HEK293 (cell line): ENCODE results near the gene PLPP1.

Experiments
- CTCF ChIA-PET: fragments of 350-600 bp; formaldehyde crosslinking; extraction: SDS; loops from one replicate; lab custom pipeline; 2021; ENCODE audit warnings: antibody characterized with exemption; lab: Yijun Ruan, JAX
- POLR2A ChIA-PET: fragments of 300-600 bp; formaldehyde crosslinking; extraction: SDS; loops from one replicate; lab custom pipeline; 2020; ENCODE audit warnings: antibody characterized with exemption, inconsistent platforms; lab: Yijun Ruan, JAX
- H3K27ac ChIP-seq: fragments of 200-500 bp; sonication (Bioruptor generic); 2 replicates; pipeline ENCODE4 v1.5.1; 2014; ENCODE audit warnings: low read depth, low read length, control low read depth, inconsistent platforms; ENCODE audit errors: extremely low read depth
- H3K36me3 ChIP-seq, 2 experiments: fragments of 200-500 bp in 1 of 2; sonication (Bioruptor generic) in 1 of 2; 1 replicate in 1 of 2; 2 replicates in 1 of 2; pipeline ENCODE4 v1.5.1; 2014 to 2017; ENCODE audit warnings: inconsistent platforms in 2 of 2, low read length in 2 of 2; ENCODE audit not compliant: control insufficient read depth in 2 of 2, insufficient read depth in 1 of 2
- H3K4me1 ChIP-seq: fragments of 200-500 bp; sonication (Bioruptor generic); 2 replicates; pipeline ENCODE4 v1.5.1; 2014; ENCODE audit warnings: mild to moderate bottlenecking, low read length, inconsistent platforms; ENCODE audit not compliant: control insufficient read depth, insufficient read depth
- H3K4me3 ChIP-seq: 2 replicates; pipeline ENCODE4 v1.5.1; 2011; ENCODE audit warnings: low read depth, mild to moderate bottlenecking, control low read depth, low read length, moderate library complexity
- H3K9me3 ChIP-seq: fragments of 200-500 bp; sonication (Bioruptor generic); 2 replicates; pipeline ENCODE4 v1.5.1; 2014; ENCODE audit warnings: low read depth, low read length, inconsistent platforms; ENCODE audit not compliant: control insufficient read depth, insufficient read depth
- OVOL3 ChIP-seq: fragments of 450-650 bp; formaldehyde crosslinking; IDR thresholded peaks from 2 replicates; pipeline ENCODE4 v1.5.1; 2016; ENCODE audit warnings: missing biosample characterization, missing genetic modification characterization
- TRIM28 ChIP-seq: IDR thresholded peaks from 2 replicates; pipeline ENCODE4 v1.6.1; 2011; ENCODE audit warnings: low read length, control low read depth, borderline replicate concordance
- YY2 ChIP-seq: fragments of 450-650 bp; formaldehyde crosslinking; IDR thresholded peaks from 2 replicates; pipeline ENCODE4 v1.5.1; 2016; ENCODE audit warnings: missing biosample characterization, missing genetic modification characterization
- ZIC2 ChIP-seq: fragments of 450-650 bp; formaldehyde crosslinking; IDR thresholded peaks from 2 replicates; pipeline ENCODE4 v1.5.1; 2016; ENCODE audit warnings: missing biosample characterization, missing genetic modification characterization
- ZNF121 ChIP-seq: fragments of 450-650 bp; formaldehyde crosslinking; IDR thresholded peaks from 2 replicates; pipeline ENCODE4 v1.5.1; 2016; ENCODE audit warnings: missing biosample characterization, missing genetic modification characterization
- ZNF24 ChIP-seq: fragments of 450-650 bp; formaldehyde crosslinking; IDR thresholded peaks from 2 replicates; pipeline ENCODE4 v1.5.1; 2016; ENCODE audit warnings: missing biosample characterization, missing genetic modification characterization
- ZNF366 ChIP-seq: fragments of 450-650 bp; formaldehyde crosslinking; conservative IDR thresholded peaks from 2 replicates; pipeline ENCODE4 v1.5.1; 2016; ENCODE audit warnings: missing biosample characterization, missing genetic modification characterization
- ZNF416 ChIP-seq: fragments of 450-650 bp; formaldehyde crosslinking; IDR thresholded peaks from 2 replicates; pipeline ENCODE4 v1.5.1; 2016; ENCODE audit warnings: missing biosample characterization, missing genetic modification characterization
- ZNF596 ChIP-seq: fragments of 450-650 bp; IDR thresholded peaks from 2 replicates; pipeline ENCODE4 v1.5.0; 2018; ENCODE audit warnings: missing biosample characterization, mild to moderate bottlenecking, missing genetic modification characterization, moderate library complexity
- ZNF629 ChIP-seq: fragments of 450-650 bp; formaldehyde crosslinking; IDR thresholded peaks from 2 replicates; pipeline ENCODE4 v1.5.1; 2017; ENCODE audit warnings: missing biosample characterization, missing genetic modification characterization
- ZNF654 ChIP-seq: fragments of 450-650 bp; formaldehyde crosslinking; IDR thresholded peaks from 2 replicates; pipeline ENCODE4 v1.5.1; 2016; ENCODE audit warnings: low read depth, missing biosample characterization, missing genetic modification characterization
- ZNF777 ChIP-seq: fragments of 450-650 bp; formaldehyde crosslinking; IDR thresholded peaks from 2 replicates; pipeline ENCODE4 v1.5.1; 2017; ENCODE audit warnings: missing biosample characterization, missing genetic modification characterization, borderline replicate concordance
- TF ChIP-seq, protein P1 (sequence below): fragments of 450-650 bp; formaldehyde crosslinking; IDR thresholded peaks from 2 replicates; pipeline ENCODE4 v1.5.1; 2016; ENCODE audit warnings: missing biosample characterization, missing genetic modification characterization
- TF ChIP-seq, protein P2 (sequence below): fragments of 450-650 bp; formaldehyde crosslinking; IDR thresholded peaks from 2 replicates; pipeline ENCODE4 v1.5.1; 2016; ENCODE audit warnings: missing biosample characterization, missing genetic modification characterization
- TF ChIP-seq, protein P3 (sequence below): fragments of 450-650 bp; IDR thresholded peaks from 2 replicates; pipeline ENCODE4 v1.5.1; 2018; ENCODE audit warnings: missing biosample characterization, missing genetic modification characterization
- TF ChIP-seq, protein P4 (sequence below): fragments of 450-650 bp; formaldehyde crosslinking; IDR thresholded peaks from 2 replicates; pipeline ENCODE4 v1.5.1; 2017; ENCODE audit warnings: missing biosample characterization, missing genetic modification characterization
- TF ChIP-seq, protein P5 (sequence below): fragments of 450-650 bp; formaldehyde crosslinking; IDR thresholded peaks from 2 replicates; pipeline ENCODE4 v1.5.1; 2017; ENCODE audit warnings: missing biosample characterization, missing genetic modification characterization

Gene PLPP1

DNA sequence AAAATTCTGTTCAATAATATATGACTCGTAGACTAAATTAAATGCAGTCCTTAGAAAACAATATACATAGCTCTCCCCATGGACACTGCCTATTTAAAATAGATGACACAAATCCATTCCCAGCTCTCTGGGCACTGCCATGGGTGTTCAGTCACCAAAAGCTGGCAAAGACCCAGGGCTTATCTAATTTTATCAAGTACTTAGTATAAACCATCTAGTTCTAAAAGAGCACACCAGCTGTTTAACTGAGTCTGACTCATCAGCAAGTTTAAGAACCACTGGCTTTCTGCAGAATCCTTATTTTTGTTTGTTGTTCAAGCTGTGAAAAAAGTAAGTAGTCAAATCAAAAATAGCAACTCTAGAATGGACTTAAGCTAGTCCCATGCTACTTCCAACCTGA lies 107.6 kb downstream of the PLPP1 start (continued):
- TF ChIP-seq ZNF654 (tag by site-specific recombination) (0 out of 2 replicates have a peak, but pooled peaks have one; percentile 2), YY2 (tag by site-specific recombination) (no peak), ZNF24 (no peak), ZNF777 (tag by site-specific recombination) (no peak), ZIC2 (no peak), ZNF416 (tag by site-specific recombination) (no peak), ZNF629 (no peak), ZNF366 (tag by site-specific recombination) (0 out of 2 replicates have a peak, but pooled peaks have one; percentile 12)
- TF ChIP-seq, protein P1, sequence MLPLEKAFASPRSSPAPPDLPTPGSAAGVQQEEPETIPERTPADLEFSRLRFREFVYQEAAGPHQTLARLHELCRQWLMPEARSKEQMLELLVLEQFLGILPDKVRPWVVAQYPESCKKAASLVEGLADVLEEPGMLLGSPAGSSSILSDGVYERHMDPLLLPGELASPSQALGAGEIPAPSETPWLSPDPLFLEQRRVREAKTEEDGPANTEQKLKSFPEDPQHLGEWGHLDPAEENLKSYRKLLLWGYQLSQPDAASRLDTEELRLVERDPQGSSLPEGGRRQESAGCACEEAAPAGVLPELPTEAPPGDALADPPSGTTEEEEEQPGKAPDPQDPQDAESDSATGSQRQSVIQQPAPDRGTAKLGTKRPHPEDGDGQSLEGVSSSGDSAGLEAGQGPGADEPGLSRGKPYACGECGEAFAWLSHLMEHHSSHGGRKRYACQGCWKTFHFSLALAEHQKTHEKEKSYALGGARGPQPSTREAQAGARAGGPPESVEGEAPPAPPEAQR (tag by site-specific recombination): no peak
- TF ChIP-seq, protein P2, sequence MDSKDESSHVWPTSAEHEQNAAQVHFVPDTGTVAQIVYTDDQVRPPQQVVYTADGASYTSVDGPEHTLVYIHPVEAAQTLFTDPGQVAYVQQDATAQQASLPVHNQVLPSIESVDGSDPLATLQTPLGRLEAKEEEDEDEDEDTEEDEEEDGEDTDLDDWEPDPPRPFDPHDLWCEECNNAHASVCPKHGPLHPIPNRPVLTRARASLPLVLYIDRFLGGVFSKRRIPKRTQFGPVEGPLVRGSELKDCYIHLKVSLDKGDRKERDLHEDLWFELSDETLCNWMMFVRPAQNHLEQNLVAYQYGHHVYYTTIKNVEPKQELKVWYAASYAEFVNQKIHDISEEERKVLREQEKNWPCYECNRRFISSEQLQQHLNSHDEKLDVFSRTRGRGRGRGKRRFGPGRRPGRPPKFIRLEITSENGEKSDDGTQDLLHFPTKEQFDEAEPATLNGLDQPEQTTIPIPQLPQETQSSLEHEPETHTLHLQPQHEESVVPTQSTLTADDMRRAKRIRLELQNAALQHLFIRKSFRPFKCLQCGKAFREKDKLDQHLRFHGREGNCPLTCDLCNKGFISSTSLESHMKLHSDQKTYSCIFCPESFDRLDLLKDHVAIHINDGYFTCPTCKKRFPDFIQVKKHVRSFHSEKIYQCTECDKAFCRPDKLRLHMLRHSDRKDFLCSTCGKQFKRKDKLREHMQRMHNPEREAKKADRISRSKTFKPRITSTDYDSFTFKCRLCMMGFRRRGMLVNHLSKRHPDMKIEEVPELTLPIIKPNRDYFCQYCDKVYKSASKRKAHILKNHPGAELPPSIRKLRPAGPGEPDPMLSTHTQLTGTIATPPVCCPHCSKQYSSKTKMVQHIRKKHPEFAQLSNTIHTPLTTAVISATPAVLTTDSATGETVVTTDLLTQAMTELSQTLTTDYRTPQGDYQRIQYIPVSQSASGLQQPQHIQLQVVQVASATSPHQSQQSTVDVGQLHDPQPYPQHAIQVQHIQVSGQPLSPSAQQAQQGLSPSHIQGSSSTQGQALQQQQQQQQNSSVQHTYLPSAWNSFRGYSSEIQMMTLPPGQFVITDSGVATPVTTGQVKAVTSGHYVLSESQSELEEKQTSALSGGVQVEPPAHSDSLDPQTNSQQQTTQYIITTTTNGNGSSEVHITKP (tag by site-specific recombination): 0 out of 2 replicates have a peak, but pooled peaks have one; percentile 26
- TF ChIP-seq, protein P3, sequence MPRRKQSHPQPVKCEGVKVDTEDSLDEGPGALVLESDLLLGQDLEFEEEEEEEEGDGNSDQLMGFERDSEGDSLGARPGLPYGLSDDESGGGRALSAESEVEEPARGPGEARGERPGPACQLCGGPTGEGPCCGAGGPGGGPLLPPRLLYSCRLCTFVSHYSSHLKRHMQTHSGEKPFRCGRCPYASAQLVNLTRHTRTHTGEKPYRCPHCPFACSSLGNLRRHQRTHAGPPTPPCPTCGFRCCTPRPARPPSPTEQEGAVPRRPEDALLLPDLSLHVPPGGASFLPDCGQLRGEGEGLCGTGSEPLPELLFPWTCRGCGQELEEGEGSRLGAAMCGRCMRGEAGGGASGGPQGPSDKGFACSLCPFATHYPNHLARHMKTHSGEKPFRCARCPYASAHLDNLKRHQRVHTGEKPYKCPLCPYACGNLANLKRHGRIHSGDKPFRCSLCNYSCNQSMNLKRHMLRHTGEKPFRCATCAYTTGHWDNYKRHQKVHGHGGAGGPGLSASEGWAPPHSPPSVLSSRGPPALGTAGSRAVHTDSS (tag by site-specific recombination): no peak
- TF ChIP-seq, protein P4, sequence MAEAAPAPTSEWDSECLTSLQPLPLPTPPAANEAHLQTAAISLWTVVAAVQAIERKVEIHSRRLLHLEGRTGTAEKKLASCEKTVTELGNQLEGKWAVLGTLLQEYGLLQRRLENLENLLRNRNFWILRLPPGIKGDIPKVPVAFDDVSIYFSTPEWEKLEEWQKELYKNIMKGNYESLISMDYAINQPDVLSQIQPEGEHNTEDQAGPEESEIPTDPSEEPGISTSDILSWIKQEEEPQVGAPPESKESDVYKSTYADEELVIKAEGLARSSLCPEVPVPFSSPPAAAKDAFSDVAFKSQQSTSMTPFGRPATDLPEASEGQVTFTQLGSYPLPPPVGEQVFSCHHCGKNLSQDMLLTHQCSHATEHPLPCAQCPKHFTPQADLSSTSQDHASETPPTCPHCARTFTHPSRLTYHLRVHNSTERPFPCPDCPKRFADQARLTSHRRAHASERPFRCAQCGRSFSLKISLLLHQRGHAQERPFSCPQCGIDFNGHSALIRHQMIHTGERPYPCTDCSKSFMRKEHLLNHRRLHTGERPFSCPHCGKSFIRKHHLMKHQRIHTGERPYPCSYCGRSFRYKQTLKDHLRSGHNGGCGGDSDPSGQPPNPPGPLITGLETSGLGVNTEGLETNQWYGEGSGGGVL: no peak

DNA sequence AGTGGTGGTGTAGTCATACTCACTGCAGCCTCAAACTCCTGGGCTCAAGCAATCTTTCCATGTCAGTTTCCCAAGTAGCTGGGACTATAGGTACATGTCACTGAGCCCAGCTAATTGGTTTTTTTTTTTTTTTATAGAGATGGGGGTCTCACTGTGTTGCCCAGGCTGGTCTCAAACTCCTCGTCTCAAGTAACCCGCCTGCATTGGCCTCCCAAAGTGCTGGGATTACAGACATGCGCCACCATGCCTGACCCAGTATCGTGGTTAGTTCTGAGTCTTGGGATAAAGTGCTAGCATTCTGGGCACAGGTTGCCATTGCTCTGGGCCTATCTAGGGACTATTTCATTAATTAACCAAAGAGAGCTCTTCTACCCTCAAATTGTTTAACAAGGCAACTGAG lies 108.3 kb downstream of the PLPP1 start:
- Histone ChIP-seq H3K9me3 (no peaks in the 10 kb centered on the region), H3K4me3 (no peak overlapping the region), H3K4me1 (no peaks in the 10 kb centered on the region; the same call in 1 of the 2 replicates), H3K27ac (no peak overlapping the region), H3K36me3 (peaks cover 24 to 76% of the 10 kb centered on the region in 2 experiments)
- ChIA-PET POLR2A (interaction anchor here (1.1 kb wide), 1 partner anchor 21 kb away, joined by 3 read pairs; no protein-coding TSS in a partner anchor), CTCF (interaction anchor here (0.5 to 1.1 kb wide), 3 partner anchors 167 to 265 kb away, joined by 3 to 4 read pairs (median 3); no protein-coding TSS in a partner anchor)
- no peak for TF ChIP-seq TRIM28
- no peak for TF ChIP-seq OVOL3
- TF ChIP-seq, protein P5, sequence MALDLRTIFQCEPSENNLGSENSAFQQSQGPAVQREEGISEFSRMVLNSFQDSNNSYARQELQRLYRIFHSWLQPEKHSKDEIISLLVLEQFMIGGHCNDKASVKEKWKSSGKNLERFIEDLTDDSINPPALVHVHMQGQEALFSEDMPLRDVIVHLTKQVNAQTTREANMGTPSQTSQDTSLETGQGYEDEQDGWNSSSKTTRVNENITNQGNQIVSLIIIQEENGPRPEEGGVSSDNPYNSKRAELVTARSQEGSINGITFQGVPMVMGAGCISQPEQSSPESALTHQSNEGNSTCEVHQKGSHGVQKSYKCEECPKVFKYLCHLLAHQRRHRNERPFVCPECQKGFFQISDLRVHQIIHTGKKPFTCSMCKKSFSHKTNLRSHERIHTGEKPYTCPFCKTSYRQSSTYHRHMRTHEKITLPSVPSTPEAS (tag by site-specific recombination): no peak
- TF ChIP-seq ZNF121 (tag by site-specific recombination): peak; percentile 68
- TF ChIP-seq ZNF596 (tag by site-specific recombination): no peak
